AG04449 (cell line): ENCODE data around the gene FAM168A.
A peak's percentile ranks its signal among the peaks of the same experiment; 100 is the strongest.
"Not testable (repeated sequence)": the region's sequence is repeated elsewhere in the genome, so short reads cannot be mapped to it uniquely, and the experiment has no call there.

ENCODE experiments used
- CTCF ChIA-PET: fragments of 350-600 bp; formaldehyde crosslinking; extraction: SDS; loops from one replicate; lab custom pipeline; 2021; ENCODE audit warnings: antibody characterized with exemption; lab: Yijun Ruan, JAX
- POLR2A ChIA-PET: fragments of 400-600, 350-600 bp; formaldehyde crosslinking; extraction: SDS; loops from one replicate; lab custom pipeline; 2020; ENCODE audit warnings: antibody characterized with exemption, inconsistent platforms; lab: Yijun Ruan, JAX
- DNase-seq: peaks from one replicate; pipeline ENCODE4 v3.0.0-alpha.2; 2010; ENCODE audit warnings: low read depth, low spot score
- H3K4me3 ChIP-seq: 2 replicates; pipeline ENCODE4 v1.5.1; 2011; ENCODE audit warnings: low read depth, mild to moderate bottlenecking, control low read depth, low read length
- CTCF ChIP-seq: IDR thresholded peaks from one replicate; pipeline ENCODE4 v1.5.1; 2011; ENCODE audit warnings: mild to moderate bottlenecking, moderate library complexity, low read length, control low read depth, inconsistent platforms; ENCODE audit not compliant: insufficient read depth; ENCODE audit errors: missing control alignments

Gene FAM168A

GRCh38 chr11:73578592-73579185 is 19.2 kb downstream of the FAM168A start:
- CTCF ChIA-PET, result interaction anchor here (1.2 to 2.4 kb wide), 4 partner anchors 9 to 82 kb away, joined by 3 to 9 read pairs (median 8); no protein-coding TSS in a partner anchor
- TF ChIP-seq CTCF, result no peak
- POLR2A ChIA-PET, result no interaction called here
- DNase-seq, result no peak
- H3K4me3 ChIP-seq, result no peak overlapping the region

DNA sequence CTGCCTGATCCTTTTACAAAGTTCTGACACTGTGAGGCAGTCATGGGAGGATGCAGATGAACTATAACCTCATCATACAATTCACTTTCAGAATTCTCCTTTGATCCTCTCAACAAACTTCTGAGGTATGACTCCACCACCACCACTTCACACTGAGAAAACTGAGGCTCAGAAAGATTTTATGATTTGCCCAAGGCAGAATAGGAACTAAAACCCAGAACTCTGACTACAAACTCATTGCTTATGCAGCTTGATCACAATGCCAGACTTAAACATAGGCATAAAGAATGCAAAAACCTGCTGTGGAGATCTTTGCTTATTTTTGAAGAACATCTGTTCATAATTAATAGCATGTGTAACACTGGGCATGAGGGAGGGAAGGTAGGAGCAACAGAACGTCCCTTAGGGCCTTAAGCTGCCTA is 20.4 kb downstream of the FAM168A start:
- CTCF ChIA-PET, result interaction anchor here (2.4 kb wide), 1 partner anchor 9 kb away, joined by 9 read pairs; no protein-coding TSS in a partner anchor
- no peak for TF ChIP-seq CTCF
- POLR2A ChIA-PET, result interaction anchor here (0.7 kb wide), 1 partner anchor 21 kb away, joined by 3 read pairs; the partner anchor contains the start of gene FAM168A
- H3K4me3 ChIP-seq, result no peak overlapping the region
- DNase-seq, result peak; percentile 31

- TF ChIP-seq CTCF, result no peak
- CTCF ChIA-PET, result interaction anchor here (2.4 kb wide), 1 partner anchor 8 kb away, joined by 9 read pairs; no protein-coding TSS in a partner anchor
- H3K4me3 ChIP-seq, result no peak overlapping the region
- POLR2A ChIA-PET, result interaction anchor here (1.1 kb wide), 1 partner anchor 8 kb away, joined by 5 read pairs; no protein-coding TSS in a partner anchor
- DNase-seq, result no peak
Observed at GRCh38 chr11:73576185-73576614, 21.7 kb downstream of the FAM168A start.

DNA sequence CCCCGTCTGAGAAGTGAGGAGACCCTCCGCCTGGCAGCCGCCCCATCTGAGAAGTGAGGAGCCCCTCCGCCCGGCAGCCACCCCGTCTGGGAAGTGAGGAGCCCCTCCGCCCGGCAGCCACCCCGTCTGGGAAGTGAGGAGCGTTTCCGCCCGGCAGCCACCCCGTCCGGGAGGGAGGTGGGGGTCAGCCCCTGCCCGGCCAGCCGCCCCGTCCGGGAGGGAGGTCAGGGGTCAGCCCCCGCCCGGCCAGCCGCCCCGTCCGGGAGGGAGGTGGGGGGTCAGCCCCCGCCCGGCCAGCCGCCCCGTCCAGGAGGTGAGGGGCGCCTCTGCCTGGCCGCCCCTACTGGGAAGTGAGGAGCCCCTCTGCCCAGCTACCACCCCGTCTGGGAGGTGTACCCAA is 25.9 kb downstream of the FAM168A start:
- CTCF ChIA-PET, DNase-seq, POLR2A ChIA-PET, H3K4me3 ChIP-seq: not testable (repeated sequence)

DNA sequence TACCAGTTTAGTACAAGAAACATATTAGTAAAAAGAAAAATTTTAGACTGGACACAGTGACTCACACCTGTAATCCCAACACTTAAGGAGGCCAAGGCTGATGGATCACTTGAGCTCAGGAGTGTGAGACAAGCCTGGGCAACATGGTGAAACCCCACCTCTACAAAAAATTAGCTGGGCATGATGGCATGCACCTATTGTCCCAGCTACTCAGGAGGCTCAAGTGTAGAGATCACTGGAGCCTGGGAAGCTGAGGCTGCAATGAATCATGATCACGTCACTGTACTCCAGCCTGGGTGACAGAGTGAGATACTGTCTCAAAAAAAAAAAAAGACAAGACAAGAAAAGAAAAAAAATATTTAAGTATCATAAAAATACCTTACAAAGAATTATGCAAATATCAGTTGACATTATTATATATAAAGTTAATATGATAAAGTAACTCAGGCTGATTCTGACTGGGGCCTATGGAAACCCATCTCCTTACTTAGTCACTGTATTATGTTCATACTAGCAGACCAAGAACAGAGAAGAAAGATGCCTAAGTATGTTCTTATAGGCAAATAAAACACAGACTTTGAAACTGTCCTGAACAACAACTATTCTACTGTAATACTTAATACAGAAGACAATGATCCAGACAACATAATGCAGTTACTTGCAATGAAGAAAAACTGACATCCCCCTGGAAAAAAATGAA is 27.3 kb downstream of the FAM168A start:
- no peak for TF ChIP-seq CTCF
- DNase-seq, result no peak
- CTCF ChIA-PET, result interaction anchor here (0.7 to 1.5 kb wide), 2 partner anchors 8 to 15 kb away, joined by 3 to 4 read pairs; no protein-coding TSS in a partner anchor
- no peak overlapping the region for H3K4me3 ChIP-seq
- POLR2A ChIA-PET, result interaction anchor here (0.7 kb wide), 1 partner anchor 38 kb away, joined by 3 read pairs; no protein-coding TSS in a partner anchor

DNA sequence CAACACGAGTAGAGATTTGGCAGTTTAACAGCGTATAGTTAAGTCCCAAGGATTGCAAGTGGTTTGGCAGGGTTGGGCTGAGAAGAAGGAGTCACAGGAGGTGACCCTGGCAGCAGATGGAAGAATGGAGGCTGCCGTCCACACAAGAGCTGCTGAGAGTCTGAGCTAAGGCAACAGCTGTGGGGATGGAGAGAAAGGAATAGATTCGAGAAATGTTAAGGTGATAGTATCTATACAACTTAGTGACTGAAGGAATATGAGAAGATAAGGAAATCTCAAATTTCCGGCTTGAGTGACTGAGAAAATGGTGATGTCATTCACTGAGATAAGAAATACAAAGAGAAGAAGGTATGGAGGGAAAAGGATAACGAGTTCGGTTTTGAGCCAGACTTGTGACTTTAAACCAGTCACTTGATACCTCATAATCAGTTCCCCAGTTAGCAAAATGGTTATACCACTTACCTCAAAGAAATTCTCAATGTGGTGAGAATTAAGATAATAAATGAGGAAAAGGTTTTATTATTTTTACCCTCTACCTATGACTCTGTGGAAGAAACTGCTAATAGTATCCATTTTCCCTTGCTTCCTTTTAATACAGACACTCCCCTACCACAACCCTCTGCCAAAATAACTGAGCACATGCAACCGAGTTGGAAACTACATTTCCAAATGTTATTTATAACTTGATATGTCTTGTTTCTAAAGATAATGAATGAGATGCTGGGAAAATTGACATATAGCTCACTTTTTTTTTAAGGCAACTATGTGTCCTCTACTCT is 30.7 kb downstream of the FAM168A start:
- TF ChIP-seq CTCF, result no peak
- ChIA-PET CTCF (interaction anchor here (2.0 to 3.6 kb wide), 4 partner anchors 10 to 94 kb away, joined by 7 to 14 read pairs (median 9); no protein-coding TSS in a partner anchor), POLR2A (interaction anchor here (1.3 kb wide), 1 partner anchor 10 kb away, joined by 5 read pairs; no protein-coding TSS in a partner anchor)
- H3K4me3 ChIP-seq, result no peak overlapping the region
- no peak for DNase-seq
